HEK293T (cell line): ENCODE results near the gene DST.

ENCODE experiments used
- CTCF ChIA-PET: fragments of 350-600 bp; formaldehyde crosslinking; extraction: SDS; loops from one replicate; lab custom pipeline; 2021; ENCODE audit warnings: antibody characterized with exemption, inconsistent platforms; lab: Yijun Ruan, JAX
- POLR2A ChIA-PET: fragments of 350-600 bp; formaldehyde crosslinking; extraction: SDS; loops from one replicate; lab custom pipeline; 2020; ENCODE audit warnings: antibody characterized with exemption, inconsistent platforms; lab: Yijun Ruan, JAX
- DNase-seq: peaks from one replicate; pipeline ENCODE4 v3.0.0; 2012; ENCODE audit warnings: mixed read lengths; ENCODE audit errors: extremely low spot score
- ARNT ChIP-seq: fragments of 450-650 bp; IDR thresholded peaks from 2 replicates; pipeline ENCODE4 v1.6.1; 2017; ENCODE audit warnings: mild to moderate bottlenecking
- BHLHE40 ChIP-seq: fragments of 450-650 bp; IDR thresholded peaks from 2 replicates; pipeline ENCODE4 v1.6.1; 2016; ENCODE audit warnings: mild to moderate bottlenecking, moderate library complexity, borderline replicate concordance
- CTBP1 ChIP-seq: fragments of 450-650 bp; IDR thresholded peaks from 2 replicates; pipeline ENCODE4 v1.6.1; 2016; ENCODE audit warnings: borderline replicate concordance
- ELF4 ChIP-seq: fragments of 450-650 bp; IDR thresholded peaks from 2 replicates; pipeline ENCODE4 v1.6.1; 2017; ENCODE audit warnings: antibody characterized with exemption
- FOXA1 ChIP-seq: fragments of 450-650 bp; IDR thresholded peaks from 2 replicates; pipeline ENCODE4 v1.6.1; 2016; ENCODE audit warnings: mild to moderate bottlenecking
- FOXK2 ChIP-seq: fragments of 450-650 bp; IDR thresholded peaks from 2 replicates; pipeline ENCODE4 v1.6.1; 2016; ENCODE audit warnings: mild to moderate bottlenecking
- FOXM1 ChIP-seq: fragments of 450-650 bp; IDR thresholded peaks from 2 replicates; pipeline ENCODE4 v1.6.1; 2017; ENCODE audit warnings: mild to moderate bottlenecking, borderline replicate concordance
- HDGF ChIP-seq: fragments of 450-650 bp; IDR thresholded peaks from 2 replicates; pipeline ENCODE4 v1.6.1; 2017; ENCODE audit warnings: antibody characterized with exemption, borderline replicate concordance
- L3MBTL2 ChIP-seq: fragments of 450-650 bp; conservative IDR thresholded peaks from 2 replicates; pipeline ENCODE4 v1.6.1; 2016; ENCODE audit warnings: mild to moderate bottlenecking
- LEF1 ChIP-seq: fragments of 450-650 bp; IDR thresholded peaks from 2 replicates; pipeline ENCODE4 v1.6.1; 2017; ENCODE audit warnings: mild to moderate bottlenecking, borderline replicate concordance
- NFRKB ChIP-seq: fragments of 450-650 bp; IDR thresholded peaks from 2 replicates; pipeline ENCODE4 v1.6.1; 2016; ENCODE audit warnings: mild to moderate bottlenecking, moderate library complexity
- PKNOX1 ChIP-seq: fragments of 450-650 bp; IDR thresholded peaks from 2 replicates; pipeline ENCODE4 v1.6.1; 2016
- SP1 ChIP-seq: fragments of 450-650 bp; IDR thresholded peaks from 2 replicates; pipeline ENCODE4 v1.6.1; 2017
- SUZ12 ChIP-seq: fragments of 450-650 bp; IDR thresholded peaks from 2 replicates; pipeline ENCODE4 v1.6.1; 2016; ENCODE audit warnings: mild to moderate bottlenecking
- TARDBP ChIP-seq: fragments of 450-650 bp; IDR thresholded peaks from 2 replicates; pipeline ENCODE4 v1.6.1; 2016
- ZNF384 ChIP-seq: fragments of 450-650 bp; IDR thresholded peaks from 2 replicates; pipeline ENCODE4 v1.6.1; 2016

The DST gene

GRCh38 chr6:56477241-56477640, 165.4 kb downstream of the DST start:
- POLR2A ChIA-PET = no interaction called here
- CTCF ChIA-PET = no interaction called here

GRCh38 chr6:56475736-56476457, 166.8 kb downstream of the DST start:
- ChIA-PET CTCF (interaction anchor here (0.6 to 1.1 kb wide), 2 partner anchors 18 to 106 kb away, joined by 3 to 5 read pairs; no protein-coding TSS in a partner anchor), POLR2A (no interaction called here)
- no peak for DNase-seq
- TF ChIP-seq ARNT (no peak), PKNOX1 (no peak), LEF1 (no peak), SUZ12 (no peak), SP1 (no peak), ELF4 (no peak), HDGF (no peak), NFRKB (no peak), ZNF384 (no peak), BHLHE40 (no peak), FOXM1 (no peak), FOXK2 (no peak), L3MBTL2 (no peak), TARDBP (no peak), CTBP1 (no peak), FOXA1 (no peak)

More at GRCh38 chr6:56477241-56477640, 165.4 kb downstream of the DST start:
- no peak for TF ChIP-seq HDGF
- no peak for DNase-seq

GRCh38 chr6:56474532-56474931, 168.2 kb downstream of the DST start:
- DNase-seq = no peak
- ChIA-PET POLR2A (no interaction called here), CTCF (no interaction called here)
- TF ChIP-seq SP1 = no peak
- no peak for TF ChIP-seq LEF1
- TF ChIP-seq HDGF = no peak
- no peak for TF ChIP-seq TARDBP
- no peak for TF ChIP-seq L3MBTL2
- no peak for TF ChIP-seq ZNF384
- TF ChIP-seq ARNT = no peak
- no peak for TF ChIP-seq FOXA1
- no peak for TF ChIP-seq ELF4
- TF ChIP-seq CTBP1 = no peak
- no peak for TF ChIP-seq SUZ12

- POLR2A ChIA-PET = no interaction called here
- CTCF ChIA-PET = no interaction called here
- DNase-seq = no peak
- TF ChIP-seq CTBP1 = no peak
- no peak for TF ChIP-seq L3MBTL2
- TF ChIP-seq NFRKB = no peak
Observed at GRCh38 chr6:56463443-56463842, 179.2 kb downstream of the DST start.

GRCh38 chr6:56459030-56459805, 183.5 kb downstream of the DST start:
- no peak for DNase-seq
- ChIA-PET CTCF (no interaction called here), POLR2A (no interaction called here)
- TF ChIP-seq NFRKB = no peak
- TF ChIP-seq ARNT = no peak
- TF ChIP-seq LEF1 = no peak
- TF ChIP-seq ELF4 = no peak
- no peak for TF ChIP-seq SUZ12
- TF ChIP-seq FOXA1 = no peak
- no peak for TF ChIP-seq PKNOX1
- TF ChIP-seq ZNF384 = no peak
- no peak for TF ChIP-seq HDGF
- no peak for TF ChIP-seq CTBP1
- no peak for TF ChIP-seq TARDBP
- no peak for TF ChIP-seq SP1

- ChIA-PET POLR2A (no interaction called here), CTCF (no interaction called here)
- TF ChIP-seq BHLHE40 (no peak), ELF4 (no peak), CTBP1 (no peak), SP1 (no peak), TARDBP (no peak), L3MBTL2 (no peak), PKNOX1 (no peak), FOXA1 (no peak), SUZ12 (no peak), ZNF384 (no peak), FOXM1 (no peak), HDGF (no peak), LEF1 (no peak), NFRKB (no peak), FOXK2 (no peak), ARNT (no peak)
- no peak for DNase-seq
Observed at GRCh38 chr6:56458324-56458884, 184.3 kb downstream of the DST start.
